Brain microvascular endothelial cell (primary cell): ENCODE data around the gene DNLZ.

Source experiments
- DNase-seq: peaks from one replicate; pipeline ENCODE4 v3.0.0-alpha.2; 2020
- H3K27ac ChIP-seq: fragments of 250-450 bp; sonication (Bioruptor Pico); 2 replicates; pipeline ENCODE4 v1.5.1; 2020; ENCODE audit warnings: mild to moderate bottlenecking, moderate library complexity
- H3K27me3 ChIP-seq: fragments of 250-450 bp; sonication (Bioruptor Pico); replicated peaks from 2 replicates; pipeline ENCODE4 v1.5.1; 2020; ENCODE audit warnings: mild to moderate bottlenecking
- H3K36me3 ChIP-seq: fragments of 250-450 bp; sonication (Bioruptor Pico); replicated peaks from 2 replicates; pipeline ENCODE4 v1.5.1; 2020; ENCODE audit warnings: mild to moderate bottlenecking
- H3K4me3 ChIP-seq: 2 replicates; pipeline ENCODE4 v1.5.1; 2011; ENCODE audit warnings: low read depth, mild to moderate bottlenecking, control low read depth, low read length, moderate library complexity
- CTCF ChIP-seq: IDR thresholded peaks from 2 replicates; pipeline ENCODE4 v1.5.1; 2011; ENCODE audit warnings: low read depth, mild to moderate bottlenecking, moderate library complexity, low read length, control low read depth, inconsistent platforms; ENCODE audit errors: missing control alignments
- in situ Hi-C: cut with HindIII; loops from 2 replicates; pipeline ENCODE4 v1.10.0; 2017; ENCODE audit warnings: low sequenced_read_pairs, low pct_ligation_motif_present

DNLZ gene

DNA sequence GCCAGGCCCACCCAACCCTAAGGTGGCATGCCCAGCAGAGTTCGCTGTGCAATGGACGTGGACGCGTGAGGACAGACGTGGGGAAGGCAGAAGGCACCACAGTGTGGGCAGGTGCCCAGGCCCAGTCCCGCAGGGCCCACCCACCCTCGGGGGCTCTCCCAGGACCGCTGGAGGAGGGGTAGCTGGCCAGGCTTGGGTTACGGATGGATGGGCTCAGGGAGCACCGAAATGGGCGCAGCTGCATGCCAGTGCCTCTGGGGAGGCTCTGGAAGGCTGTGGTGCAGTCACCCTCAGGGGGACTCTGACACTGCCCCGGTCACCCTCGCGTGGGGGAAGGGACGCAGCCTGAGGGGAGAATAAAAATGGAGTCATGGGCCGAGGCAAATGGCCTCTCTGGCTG lies 45.8 kb downstream of the DNLZ start:
- H3K27ac ChIP-seq, result no peak overlapping the region
- H3K36me3 ChIP-seq, result no peaks in the 10 kb centered on the region
- TF ChIP-seq CTCF, result no peak
- in situ Hi-C loops, result no loop called here
- no peaks in the 10 kb centered on the region for H3K27me3 ChIP-seq
- H3K4me3 ChIP-seq, result no peak overlapping the region
- DNase-seq, result no peak

DNA sequence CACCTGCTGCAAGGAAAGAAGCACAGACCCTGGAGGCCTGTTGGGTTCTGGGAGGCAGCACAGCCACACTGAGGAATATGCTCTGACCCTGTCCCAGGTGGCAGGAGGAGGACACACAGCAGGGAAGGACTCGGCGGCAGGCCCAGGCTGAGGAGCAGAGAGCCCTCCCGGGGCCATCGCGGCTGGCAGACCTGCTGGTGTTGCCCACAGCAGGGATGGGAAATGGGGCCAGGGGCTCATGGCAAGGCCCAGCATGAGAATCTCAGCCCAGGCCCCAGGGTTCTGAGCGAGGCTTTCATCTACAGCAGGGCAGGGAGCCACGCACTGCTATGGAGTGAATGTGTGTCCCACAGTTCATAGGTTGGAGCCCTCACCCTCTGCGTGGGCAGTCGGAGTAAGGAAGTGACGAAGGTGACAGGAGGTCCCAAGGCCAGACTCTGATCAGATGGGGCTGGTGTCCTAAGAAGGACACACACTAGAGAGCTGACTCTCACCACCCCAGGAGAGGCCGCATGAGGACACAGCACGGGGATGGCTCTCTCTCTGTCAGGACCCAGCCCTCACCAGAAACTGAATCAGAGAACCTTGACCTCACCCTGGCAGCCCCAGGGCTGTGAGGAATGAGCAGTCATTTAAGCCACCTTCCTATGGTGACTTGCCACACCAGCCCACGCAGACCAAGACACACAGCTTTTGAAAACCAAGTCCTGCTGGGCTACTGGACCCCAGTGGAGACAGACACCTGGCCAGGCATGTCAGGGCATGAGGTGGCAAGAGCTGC lies 46.5 kb downstream of the DNLZ start:
- TF ChIP-seq CTCF, result no peak
- H3K4me3 ChIP-seq, result no peak overlapping the region

GRCh38 chr9:136316271-136316751 lies 47.2 kb downstream of the DNLZ start:
- TF ChIP-seq CTCF, result no peak

More for the DNA sequence above, 46.5 kb downstream of the DNLZ start:
- Histone ChIP-seq H3K27me3 (no peaks in the 10 kb centered on the region), H3K27ac (no peak overlapping the region), H3K36me3 (no peaks in the 10 kb centered on the region)
- in situ Hi-C loops, result no loop called here
- DNase-seq, result no peak

GRCh38 chr9:136314944-136315343 lies 48.6 kb downstream of the DNLZ start:
- DNase-seq, result no peak
- in situ Hi-C loops, result no loop called here
- TF ChIP-seq CTCF, result no peak

More at GRCh38 chr9:136316271-136316751, 47.2 kb downstream of the DNLZ start:
- DNase-seq, result no peak
- Histone ChIP-seq H3K27ac (no peak overlapping the region), H3K27me3 (no peaks in the 10 kb centered on the region), H3K4me3 (no peak overlapping the region), H3K36me3 (no peaks in the 10 kb centered on the region)
- in situ Hi-C loops, result no loop called here

GRCh38 chr9:136314056-136314416 lies 49.5 kb downstream of the DNLZ start:
- Histone ChIP-seq H3K27me3 (no peaks in the 10 kb centered on the region), H3K27ac (no peak overlapping the region), H3K36me3 (no peaks in the 10 kb centered on the region), H3K4me3 (no peak overlapping the region)
- no peak for DNase-seq
- TF ChIP-seq CTCF, result no peak
- in situ Hi-C loops, result no loop called here

More at GRCh38 chr9:136314944-136315343, 48.6 kb downstream of the DNLZ start:
- no peak overlapping the region for H3K27ac ChIP-seq
- H3K4me3 ChIP-seq, result no peak overlapping the region
- no peaks in the 10 kb centered on the region for H3K27me3 ChIP-seq
- H3K36me3 ChIP-seq, result no peaks in the 10 kb centered on the region
